ENCODE data around the gene GLIS1.

The GLIS1 gene

GRCh38 chr1:53473463-53473862, 265.5 kb downstream of the GLIS1 start:
- H3K36me3 ChIP-seq (ENCODE audit: low read length), result no peaks in the 10 kb centered on the region
- no peak overlapping the region for H3K4me2 ChIP-seq (ENCODE audit: low read depth, low read length, poor library complexity, severe bottlenecking)
- no peaks in the 10 kb centered on the region for H3K79me2 ChIP-seq (ENCODE audit: insufficient read depth, low read length)
- TF ChIP-seq EZH2phosphoT487 (conservative IDR thresholded peaks at IDR 0.05; ENCODE audit: low read length), result no peak
- no peaks in the 10 kb centered on the region for H3F3A ChIP-seq (ENCODE audit: insufficient read depth)
- no peak overlapping the region for H3K27ac ChIP-seq (ENCODE audit: low read depth, low read length)
- H3K9me3 ChIP-seq (ENCODE audit: insufficient read depth, low read length), result no peaks in the 10 kb centered on the region
- H3K4me3 ChIP-seq (ENCODE audit: insufficient read depth, low read length, poor library complexity, severe bottlenecking), result no peak overlapping the region
- H3K27me3 ChIP-seq (ENCODE audit: low read length), result no peaks in the 10 kb centered on the region
- H3K9ac ChIP-seq (ENCODE audit: low read length), result no peak overlapping the region
- H3K9me2 ChIP-seq (replicated peaks; ENCODE audit: insufficient read depth, low read length), result no peaks in the 10 kb centered on the region
- no peak overlapping the region for H2AFZ ChIP-seq (ENCODE audit: low read depth, low read length, severe bottlenecking)
- H4K20me1 ChIP-seq (ENCODE audit: low read depth, low read length), result no peaks in the 10 kb centered on the region

GRCh38 chr1:53471000-53471399, 268.0 kb downstream of the GLIS1 start:
- Histone ChIP-seq H3K27ac (ENCODE audit: low read depth, low read length) (no peak overlapping the region), H3K79me2 (ENCODE audit: insufficient read depth, low read length) (no peaks in the 10 kb centered on the region), H3K9me3 (ENCODE audit: insufficient read depth, low read length) (no peaks in the 10 kb centered on the region), H4K20me1 (ENCODE audit: low read depth, low read length) (no peaks in the 10 kb centered on the region), H2AFZ (ENCODE audit: low read depth, low read length, severe bottlenecking) (no peak overlapping the region), H3K9ac (ENCODE audit: low read length) (no peak overlapping the region), H3K4me2 (ENCODE audit: low read depth, low read length, poor library complexity, severe bottlenecking) (no peak overlapping the region), H3F3A (ENCODE audit: insufficient read depth) (no peaks in the 10 kb centered on the region), H3K4me3 (ENCODE audit: insufficient read depth, low read length, poor library complexity, severe bottlenecking) (no peak overlapping the region), H3K9me2 (replicated peaks; ENCODE audit: insufficient read depth, low read length) (no peaks in the 10 kb centered on the region), H3K36me3 (ENCODE audit: low read length) (no peaks in the 10 kb centered on the region), H3K27me3 (ENCODE audit: low read length) (no peaks in the 10 kb centered on the region)
- TF ChIP-seq CTCF (IDR thresholded peaks at IDR 0.05; ENCODE audit: insufficient read depth, low read length, poor library complexity, severe bottlenecking) (no peak), EZH2phosphoT487 (conservative IDR thresholded peaks at IDR 0.05; ENCODE audit: low read length) (no peak)

- no peak overlapping the region for H3K4me2 ChIP-seq (ENCODE audit: low read depth, low read length, poor library complexity, severe bottlenecking)
- H3K4me3 ChIP-seq (ENCODE audit: insufficient read depth, low read length, poor library complexity, severe bottlenecking), result no peak overlapping the region
- H3K9me2 ChIP-seq (replicated peaks; ENCODE audit: insufficient read depth, low read length), result no peaks in the 10 kb centered on the region
- H3K9ac ChIP-seq (ENCODE audit: low read length), result no peak overlapping the region
- no peaks in the 10 kb centered on the region for H3K79me2 ChIP-seq (ENCODE audit: insufficient read depth, low read length)
- no peaks in the 10 kb centered on the region for H4K20me1 ChIP-seq (ENCODE audit: low read depth, low read length)
- TF ChIP-seq EZH2phosphoT487 (conservative IDR thresholded peaks at IDR 0.05; ENCODE audit: low read length) (no peak), CTCF (IDR thresholded peaks at IDR 0.05; ENCODE audit: insufficient read depth, low read length, poor library complexity, severe bottlenecking) (no peak)
- no peaks in the 10 kb centered on the region for H3K36me3 ChIP-seq (ENCODE audit: low read length)
- H3K27me3 ChIP-seq (ENCODE audit: low read length), result no peaks in the 10 kb centered on the region
- H3K27ac ChIP-seq (ENCODE audit: low read depth, low read length), result no peak overlapping the region
- H3F3A ChIP-seq (ENCODE audit: insufficient read depth), result no peaks in the 10 kb centered on the region
- H3K9me3 ChIP-seq (ENCODE audit: insufficient read depth, low read length), result no peaks in the 10 kb centered on the region
- no peak overlapping the region for H2AFZ ChIP-seq (ENCODE audit: low read depth, low read length, severe bottlenecking)
Measured at GRCh38 chr1:53470584-53470983, 268.4 kb downstream of the GLIS1 start.

- Histone ChIP-seq H3F3A (ENCODE audit: insufficient read depth) (no peaks in the 10 kb centered on the region), H3K36me3 (ENCODE audit: low read length) (no peaks in the 10 kb centered on the region), H3K9ac (ENCODE audit: low read length) (no peak overlapping the region), H3K9me3 (ENCODE audit: insufficient read depth, low read length) (no peaks in the 10 kb centered on the region), H2AFZ (ENCODE audit: low read depth, low read length, severe bottlenecking) (no peak overlapping the region), H3K4me3 (ENCODE audit: insufficient read depth, low read length, poor library complexity, severe bottlenecking) (no peak overlapping the region), H3K79me2 (ENCODE audit: insufficient read depth, low read length) (no peaks in the 10 kb centered on the region), H3K4me2 (ENCODE audit: low read depth, low read length, poor library complexity, severe bottlenecking) (no peak overlapping the region), H3K9me2 (replicated peaks; ENCODE audit: insufficient read depth, low read length) (no peaks in the 10 kb centered on the region), H3K27ac (ENCODE audit: low read depth, low read length) (no peak overlapping the region), H3K27me3 (ENCODE audit: low read length) (no peaks in the 10 kb centered on the region), H4K20me1 (ENCODE audit: low read depth, low read length) (no peaks in the 10 kb centered on the region)
- TF ChIP-seq EZH2phosphoT487 (conservative IDR thresholded peaks at IDR 0.05; ENCODE audit: low read length) (no peak), CTCF (IDR thresholded peaks at IDR 0.05; ENCODE audit: insufficient read depth, low read length, poor library complexity, severe bottlenecking) (no peak)
Measured at GRCh38 chr1:53470155-53470554, 268.8 kb downstream of the GLIS1 start.
